Stimulated activated CD4-positive, alpha-beta T cell treated with anti-CD3 and anti-CD28 coated beads, Interleukin-2, amount 100 ng/mL, for 24 hours (primary cell): ENCODE measurements around the gene SMAD6.

Experiments
- DNase-seq, 2 donors: peaks; one replicate each; pipeline ENCODE4 v3.0.0-alpha.2; 2020

Gene SMAD6

GRCh38 chr15:66721954-66722353 lies 19.9 kb downstream of the SMAD6 start:
- DNase-seq, result no peak

GRCh38 chr15:66722757-66723540 lies 20.9 kb downstream of the SMAD6 start:
- DNase-seq, result no peak

DNA sequence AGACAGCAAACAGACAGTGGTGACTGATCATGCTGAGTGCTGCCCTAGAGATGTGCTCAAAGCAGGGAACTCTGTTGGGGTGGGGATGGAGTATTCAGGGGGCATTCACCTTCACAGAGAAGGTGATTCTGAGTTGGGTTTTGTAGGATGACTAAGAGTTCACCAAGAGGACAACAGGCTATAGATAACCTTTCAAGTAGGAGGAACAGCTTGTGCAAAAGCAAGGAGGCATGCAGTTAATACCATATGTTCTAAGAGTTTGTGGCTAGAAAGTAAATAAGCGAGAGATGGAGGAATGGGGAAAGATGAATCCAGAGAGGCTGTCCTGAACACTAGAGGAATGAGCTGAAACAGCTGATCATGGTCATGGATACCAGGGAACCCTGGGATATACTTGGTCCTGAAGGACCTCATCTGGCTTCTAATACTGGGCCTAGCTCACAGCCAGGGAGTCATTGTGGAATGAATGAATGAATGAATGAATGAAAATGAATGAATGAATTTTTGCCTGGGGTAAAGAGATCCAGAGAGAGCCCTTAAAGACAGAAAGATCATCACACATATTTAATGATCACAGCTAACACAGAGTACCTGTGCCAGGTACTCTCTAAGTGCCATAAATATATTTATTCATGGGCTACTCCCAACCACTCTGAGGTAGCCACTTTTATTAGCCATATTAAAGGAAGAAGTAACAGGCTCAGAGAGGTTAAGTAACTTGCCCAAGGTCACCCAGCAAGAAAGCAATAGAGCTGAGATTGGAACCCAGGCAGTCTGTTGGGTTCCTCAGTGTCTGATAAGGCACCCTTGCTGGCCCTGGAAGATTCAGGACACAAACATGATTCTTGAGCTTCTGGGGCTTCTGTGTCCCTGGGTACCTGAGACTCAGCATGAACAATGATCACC lies 22.0 kb downstream of the SMAD6 start:
- no peak for DNase-seq

DNA sequence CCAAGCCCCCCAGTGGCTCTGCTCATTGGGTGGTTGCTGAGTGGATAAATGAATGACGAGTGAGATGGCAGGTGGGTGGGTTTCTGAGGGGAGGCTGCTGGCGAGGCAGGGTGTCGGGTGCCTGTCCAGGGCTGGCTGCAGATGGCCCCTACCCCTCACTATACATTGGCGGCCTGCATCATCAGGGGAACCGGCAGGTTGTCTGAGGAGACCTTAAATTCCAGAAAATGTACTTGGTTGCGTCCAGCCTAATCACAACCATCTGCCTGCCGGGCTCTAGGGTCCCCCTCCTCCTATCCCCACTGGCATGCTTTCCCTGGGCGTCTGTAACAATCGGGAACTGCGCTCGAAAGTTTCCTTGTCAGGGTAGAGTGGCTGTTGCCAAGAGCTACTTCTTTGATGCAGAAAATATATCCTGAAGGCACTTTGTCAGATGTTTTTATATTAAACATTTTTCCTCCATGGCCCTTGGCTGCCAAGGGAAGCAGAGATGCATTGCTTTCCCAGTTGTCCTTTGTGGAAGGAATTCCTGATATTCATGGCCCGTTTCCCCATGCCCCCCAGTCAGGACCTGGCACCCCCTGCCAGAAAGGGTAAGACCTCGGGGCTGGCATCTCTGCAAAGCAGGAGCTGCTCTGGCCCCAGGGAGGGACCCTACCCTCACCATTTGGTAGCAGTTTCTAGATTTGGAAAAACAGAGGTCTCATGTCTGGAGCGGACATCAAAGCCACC lies 22.9 kb downstream of the SMAD6 start:
- DNase-seq, result no peak

DNA sequence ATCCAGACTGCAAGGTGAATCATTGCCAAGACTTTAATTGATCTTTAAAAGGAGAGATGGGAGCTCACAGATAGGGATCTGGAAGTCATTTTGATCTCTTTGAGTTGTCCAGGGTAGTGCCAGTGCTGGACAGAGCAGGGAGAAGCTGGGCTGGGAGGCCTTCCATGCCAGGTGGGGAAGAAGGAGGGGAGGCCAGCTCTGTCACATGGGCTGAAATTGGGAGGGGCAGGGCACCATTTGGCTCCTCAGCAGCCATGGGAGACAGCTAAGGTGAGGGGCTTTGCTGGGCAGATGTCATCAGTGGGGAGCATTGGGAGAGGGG lies 23.4 kb downstream of the SMAD6 start:
- no peak for DNase-seq

DNA sequence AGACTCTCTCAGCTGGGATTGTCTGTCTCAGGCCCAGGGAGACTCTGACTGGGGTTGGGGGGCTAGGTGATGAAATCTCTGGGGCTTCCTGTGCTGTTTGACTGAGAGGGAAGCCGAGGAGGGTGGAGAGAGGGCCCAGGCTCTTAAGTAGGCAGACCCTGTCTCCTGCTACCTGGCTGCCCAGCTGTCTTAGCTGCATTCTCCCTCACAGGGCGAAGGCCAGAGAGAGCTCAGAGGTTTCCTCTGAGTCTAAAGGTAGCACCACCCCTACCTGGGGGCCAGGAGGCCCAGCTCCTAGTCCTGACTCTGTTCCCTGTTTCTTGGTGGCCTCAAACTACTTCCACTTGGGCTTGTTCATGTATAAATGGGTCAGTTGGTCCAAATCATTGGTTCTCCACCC lies 24.4 kb downstream of the SMAD6 start:
- no peak for DNase-seq

DNA sequence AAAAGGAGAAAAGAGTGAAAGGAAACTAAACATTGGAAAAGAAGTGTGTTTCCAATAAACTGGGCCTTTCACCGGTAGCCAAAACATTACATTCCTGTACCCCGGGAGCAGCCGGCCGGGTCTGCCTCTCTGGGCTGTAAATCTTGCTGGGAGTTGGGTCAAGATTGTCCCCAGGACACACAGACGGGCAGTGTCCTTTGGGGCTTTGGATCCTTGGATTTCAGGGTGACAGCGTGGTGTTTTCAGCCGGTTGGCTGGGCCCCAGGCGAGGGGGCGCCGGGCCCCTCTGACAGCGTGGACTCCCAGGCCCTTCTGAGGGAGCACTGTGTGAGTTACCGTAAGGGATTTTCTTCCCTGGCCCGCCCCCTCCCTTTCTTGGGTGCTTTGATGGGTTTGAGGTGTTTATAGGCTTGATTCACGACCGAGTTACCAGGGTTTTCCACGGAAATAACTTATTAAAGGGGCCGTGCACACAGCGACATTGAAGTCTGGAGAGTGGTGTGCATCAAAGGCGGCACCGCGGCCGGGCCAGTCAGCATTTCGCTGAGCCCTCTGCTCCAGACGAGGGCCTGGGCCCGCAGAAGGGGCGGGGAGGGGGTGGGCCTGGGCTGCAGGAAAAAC lies 27.4 kb downstream of the SMAD6 start:
- DNase-seq, result no peak

GRCh38 chr15:66730168-66731021 lies 28.4 kb downstream of the SMAD6 start:
- no peak for DNase-seq

- DNase-seq, result no peak
Observed at GRCh38 chr15:66733976-66734375, 31.9 kb downstream of the SMAD6 start.

GRCh38 chr15:66734961-66735908 lies 33.2 kb downstream of the SMAD6 start:
- DNase-seq, result no peak

DNA sequence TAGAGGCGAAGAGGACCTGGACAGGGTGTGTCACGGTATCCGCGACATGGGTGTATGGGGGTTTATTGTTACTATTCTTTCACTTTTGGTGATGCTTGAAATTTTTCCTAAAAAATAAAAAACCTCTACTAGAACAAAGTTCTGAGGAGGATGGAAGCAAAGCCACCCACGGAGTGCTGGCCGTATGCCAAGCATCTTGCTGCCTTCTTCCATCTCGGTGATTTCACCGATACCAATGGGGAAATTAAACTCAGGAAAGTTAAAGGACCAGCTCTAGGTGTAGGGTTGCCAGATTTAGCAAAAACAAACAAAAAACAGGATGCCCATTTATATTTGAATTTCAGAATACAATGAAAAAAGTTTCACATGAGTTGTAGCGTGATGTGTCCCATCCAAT lies 33.9 kb downstream of the SMAD6 start:
- no peak for DNase-seq

DNA sequence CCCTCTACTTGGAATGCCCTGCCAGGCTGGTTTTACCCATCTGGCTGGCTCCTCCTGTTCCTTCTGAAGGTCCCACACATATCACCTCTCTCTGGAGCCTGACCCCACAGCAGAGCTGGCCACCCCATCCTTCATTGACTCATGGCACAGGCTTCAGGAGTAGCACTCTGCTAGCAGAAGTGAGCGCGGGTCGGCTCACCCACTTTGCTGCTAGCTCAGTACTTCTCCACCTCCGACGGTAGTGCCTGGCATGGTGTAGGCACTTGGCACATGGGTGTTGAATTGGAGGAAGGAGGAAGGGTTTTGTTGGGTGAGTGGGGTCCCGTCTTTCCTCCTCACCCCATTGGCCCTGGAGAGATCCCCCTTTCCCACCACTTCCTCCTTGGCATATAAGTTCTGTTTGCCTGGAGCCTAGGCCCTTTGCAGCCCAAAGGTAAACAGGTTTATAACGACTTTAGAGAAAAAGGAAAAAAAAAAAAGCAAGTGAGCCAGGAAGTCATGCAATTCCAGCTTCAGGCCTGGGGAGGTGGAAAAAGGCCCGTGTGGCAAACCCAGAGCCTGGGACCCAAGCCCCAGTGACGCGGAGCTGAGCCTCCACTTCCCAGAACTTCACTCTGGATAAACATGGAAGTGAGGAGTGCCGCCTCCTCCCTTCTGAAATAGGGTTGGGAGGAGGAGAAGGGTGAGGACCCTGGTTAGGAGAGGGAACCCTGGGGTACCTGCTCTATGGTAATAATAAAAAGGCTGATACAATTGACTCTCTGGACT lies 35.4 kb downstream of the SMAD6 start:
- DNase-seq, result no peak

GRCh38 chr15:66738116-66738515 lies 36.1 kb downstream of the SMAD6 start:
- DNase-seq, result no peak

GRCh38 chr15:66738595-66738994 lies 36.6 kb downstream of the SMAD6 start:
- DNase-seq, result no peak

GRCh38 chr15:66739287-66739686 lies 37.3 kb downstream of the SMAD6 start:
- no peak for DNase-seq

DNA sequence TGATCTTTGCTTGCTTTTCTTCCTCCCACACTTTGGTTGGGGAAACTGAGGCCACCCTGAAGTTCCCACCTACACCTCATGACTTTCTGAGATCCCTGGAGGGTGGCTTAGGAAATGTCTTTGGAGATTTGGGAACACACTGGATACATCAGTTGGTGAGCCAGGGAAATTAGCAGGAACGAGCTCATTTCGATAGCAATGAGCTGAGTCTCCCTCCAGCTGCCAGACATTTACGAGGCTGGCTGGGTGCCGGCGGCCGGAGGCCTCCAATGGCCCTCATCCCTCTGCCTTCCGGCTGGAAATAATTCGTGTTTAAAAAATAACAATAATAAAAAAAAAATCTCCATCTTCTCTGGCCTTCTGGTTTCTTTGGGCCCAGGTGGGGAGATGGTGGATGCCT lies 38.8 kb downstream of the SMAD6 start:
- DNase-seq, result no peak

- no peak for DNase-seq
Observed at GRCh38 chr15:66741646-66742045, 39.6 kb downstream of the SMAD6 start.

GRCh38 chr15:66742286-66742685 lies 40.2 kb downstream of the SMAD6 start:
- DNase-seq, result no peak

GRCh38 chr15:66743204-66743603 lies 41.2 kb downstream of the SMAD6 start:
- DNase-seq, result no peak
